ENCODE measurements around the gene KCNQ5. TPM values are rescaled to one million over a fixed set of nuclear protein-coding genes. Genes with fewer than 3 reads are reported as not detected.

KCNQ5 gene
- total RNA-seq, 1 donor from 2014 or later: not detected

GRCh38 chr6:72869621-72870020 is 247.8 kb downstream of the KCNQ5 start:
- H3K4me3 ChIP-seq: no peak overlapping the region

DNA sequence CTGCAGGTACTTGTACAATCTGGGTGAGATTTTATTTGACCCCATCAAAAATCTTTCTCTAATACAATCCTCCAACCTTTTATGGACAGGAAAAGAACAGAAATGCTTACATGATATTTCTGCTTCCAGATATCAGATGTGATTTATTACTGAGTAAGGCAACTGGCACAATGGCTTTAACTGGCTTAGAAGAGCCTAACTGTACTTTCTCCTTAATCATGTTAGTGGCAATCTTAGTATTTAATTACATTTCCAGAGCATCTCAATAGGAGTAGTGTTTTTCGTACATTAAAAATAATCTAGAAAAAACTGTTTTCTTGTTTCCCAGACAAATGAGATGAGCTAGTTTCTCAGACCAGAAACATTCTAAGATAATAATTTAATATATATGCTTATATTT is 251.6 kb downstream of the KCNQ5 start:
- Histone ChIP-seq H2AFZ (replicated peaks) (no peak overlapping the region), H4K20me1 (ENCODE audit: low read depth) (no peaks in the 10 kb centered on the region), H3K79me2 (ENCODE audit: low read depth) (no peaks in the 10 kb centered on the region), H3K9ac (no peak overlapping the region), H3K4me2 (no peak overlapping the region), H3K36me3 (no peaks in the 10 kb centered on the region), H3K9me3 (ENCODE audit: low read depth) (no peaks in the 10 kb centered on the region), H3K4me1 (no peaks in the 10 kb centered on the region), H3F3A (ENCODE audit: low read depth) (no peaks in the 10 kb centered on the region), H3K27me3 (no peaks in the 10 kb centered on the region), H3K4me3 (no peak overlapping the region), H3K27ac (no peak overlapping the region)
- TF ChIP-seq, protein P1, sequence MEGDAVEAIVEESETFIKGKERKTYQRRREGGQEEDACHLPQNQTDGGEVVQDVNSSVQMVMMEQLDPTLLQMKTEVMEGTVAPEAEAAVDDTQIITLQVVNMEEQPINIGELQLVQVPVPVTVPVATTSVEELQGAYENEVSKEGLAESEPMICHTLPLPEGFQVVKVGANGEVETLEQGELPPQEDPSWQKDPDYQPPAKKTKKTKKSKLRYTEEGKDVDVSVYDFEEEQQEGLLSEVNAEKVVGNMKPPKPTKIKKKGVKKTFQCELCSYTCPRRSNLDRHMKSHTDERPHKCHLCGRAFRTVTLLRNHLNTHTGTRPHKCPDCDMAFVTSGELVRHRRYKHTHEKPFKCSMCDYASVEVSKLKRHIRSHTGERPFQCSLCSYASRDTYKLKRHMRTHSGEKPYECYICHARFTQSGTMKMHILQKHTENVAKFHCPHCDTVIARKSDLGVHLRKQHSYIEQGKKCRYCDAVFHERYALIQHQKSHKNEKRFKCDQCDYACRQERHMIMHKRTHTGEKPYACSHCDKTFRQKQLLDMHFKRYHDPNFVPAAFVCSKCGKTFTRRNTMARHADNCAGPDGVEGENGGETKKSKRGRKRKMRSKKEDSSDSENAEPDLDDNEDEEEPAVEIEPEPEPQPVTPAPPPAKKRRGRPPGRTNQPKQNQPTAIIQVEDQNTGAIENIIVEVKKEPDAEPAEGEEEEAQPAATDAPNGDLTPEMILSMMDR (IDR thresholded peaks at IDR 0.05): no peak
- TF ChIP-seq EZH2 (IDR thresholded peaks at IDR 0.05): no peak
- no peak for TF ChIP-seq EZH2phosphoT487 (IDR thresholded peaks at IDR 0.05)
- H3K27ac Mint-ChIP-seq: no peak overlapping the region
- no peaks in the 10 kb centered on the region for H3K36me3 Mint-ChIP-seq
- no peaks in the 10 kb centered on the region for H3K9me3 Mint-ChIP-seq
- no peaks in the 10 kb centered on the region for H3K4me1 Mint-ChIP-seq
- H3K27me3 Mint-ChIP-seq (ENCODE audit: insufficient read depth, low read depth): no peaks in the 10 kb centered on the region
- no peak overlapping the region for H3K4me3 Mint-ChIP-seq
- no peak for DNase-seq (ENCODE audit: low spot score)

More at GRCh38 chr6:72869621-72870020, 247.8 kb downstream of the KCNQ5 start:
- Mint-ChIP-seq H3K36me3 (no peaks in the 10 kb centered on the region), H3K27ac (no peak overlapping the region), H3K27me3 (ENCODE audit: insufficient read depth, low read depth) (no peaks in the 10 kb centered on the region), H3K9me3 (no peaks in the 10 kb centered on the region), H3K4me3 (no peak overlapping the region), H3K4me1 (no peaks in the 10 kb centered on the region)
- Histone ChIP-seq H3K27ac (no peak overlapping the region), H3K4me1 (no peaks in the 10 kb centered on the region), H3K9me3 (ENCODE audit: low read depth) (no peaks in the 10 kb centered on the region), H4K20me1 (ENCODE audit: low read depth) (no peaks in the 10 kb centered on the region), H3K9ac (no peak overlapping the region), H3K79me2 (ENCODE audit: low read depth) (no peaks in the 10 kb centered on the region), H2AFZ (replicated peaks) (no peak overlapping the region), H3K4me2 (no peak overlapping the region), H3F3A (ENCODE audit: low read depth) (no peaks in the 10 kb centered on the region), H3K36me3 (no peaks in the 10 kb centered on the region), H3K27me3 (no peaks in the 10 kb centered on the region)
- TF ChIP-seq, protein P1 (IDR thresholded peaks at IDR 0.05): no peak
- TF ChIP-seq EZH2 (IDR thresholded peaks at IDR 0.05): no peak
- no peak for TF ChIP-seq EZH2phosphoT487 (IDR thresholded peaks at IDR 0.05)
- DNase-seq (ENCODE audit: low spot score): no peak

- Histone ChIP-seq H4K20me1 (ENCODE audit: low read depth) (no peaks in the 10 kb centered on the region), H3K4me1 (no peaks in the 10 kb centered on the region), H3K27ac (no peak overlapping the region), H3K36me3 (no peaks in the 10 kb centered on the region), H2AFZ (replicated peaks) (no peak overlapping the region), H3K9ac (no peak overlapping the region), H3K79me2 (ENCODE audit: low read depth) (no peaks in the 10 kb centered on the region), H3K4me2 (no peak overlapping the region), H3K27me3 (no peaks in the 10 kb centered on the region), H3K9me3 (ENCODE audit: low read depth) (no peaks in the 10 kb centered on the region), H3F3A (ENCODE audit: low read depth) (no peaks in the 10 kb centered on the region), H3K4me3 (no peak overlapping the region)
- TF ChIP-seq, protein P1 (IDR thresholded peaks at IDR 0.05): no peak
- TF ChIP-seq EZH2phosphoT487 (IDR thresholded peaks at IDR 0.05) (no peak), EZH2 (IDR thresholded peaks at IDR 0.05) (no peak)
- DNase-seq (ENCODE audit: low spot score): no peak
- Mint-ChIP-seq H3K36me3 (no peaks in the 10 kb centered on the region), H3K4me3 (no peak overlapping the region), H3K4me1 (no peaks in the 10 kb centered on the region), H3K9me3 (peaks cover 3% of the 10 kb centered on the region), H3K27me3 (ENCODE audit: insufficient read depth, low read depth) (no peaks in the 10 kb centered on the region), H3K27ac (no peak overlapping the region)
Measured at GRCh38 chr6:72876256-72876655, 254.4 kb downstream of the KCNQ5 start.
